T47D (cell line): ENCODE measurements around the gene NPBWR2.

Experiments used
- DNase-seq, 2 experiments: peaks; one replicate each; pipeline versions ENCODE4 v3.0.0 to v3.0.0-alpha.2; 2011 to 2012; ENCODE audit warnings: low read depth in 1 of 2, low spot score in 1 of 2
- JUND ChIP-seq: IDR thresholded peaks from 2 replicates; pipeline ENCODE4 v1.6.1; 2012; ENCODE audit warnings: low read depth
- in situ Hi-C: cut with HindIII; loops from 2 replicates; pipeline ENCODE4 v1.10.0; 2016; ENCODE audit warnings: low sequenced_read_pairs, low pct_unique_long_range_greater_than_20kb

Gene NPBWR2

DNA sequence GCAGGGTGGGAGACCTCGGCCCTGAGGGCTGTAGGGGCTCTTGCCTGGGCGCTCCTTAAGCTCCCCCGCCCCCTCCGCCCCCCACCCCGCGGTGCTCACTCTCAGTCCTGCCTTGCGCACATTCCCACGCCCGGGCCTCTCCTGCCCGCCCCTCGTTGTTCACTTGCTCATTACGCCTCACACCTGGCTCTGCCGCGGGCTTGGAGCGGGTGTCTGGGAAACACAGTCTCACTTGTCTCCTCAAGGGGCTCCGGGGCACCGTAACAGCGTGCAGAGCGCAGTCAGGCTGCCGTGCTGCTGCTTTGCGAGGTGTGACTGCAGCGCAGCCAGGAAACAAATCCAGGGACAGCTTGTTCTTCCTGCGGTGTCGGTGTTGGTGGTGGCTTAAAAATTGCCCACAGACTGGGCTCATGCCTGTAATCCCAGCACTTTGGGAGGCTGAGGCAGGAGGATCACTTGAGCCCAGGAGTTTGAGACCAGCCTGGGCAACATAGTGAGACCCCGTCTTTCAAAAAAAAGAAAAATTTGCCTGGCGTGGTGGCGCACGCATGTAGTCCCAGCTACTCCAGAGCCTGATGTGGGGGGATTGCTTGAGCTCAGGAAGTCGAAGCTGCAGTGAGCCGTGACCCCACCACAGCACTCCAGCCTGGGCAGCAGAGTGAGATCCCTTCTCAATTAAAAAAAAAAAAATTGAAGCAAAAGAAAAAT, 4.6 kb downstream of the NPBWR2 start:
- no peak for TF ChIP-seq JUND
- no peak for DNase-seq
- in situ Hi-C loops, result no loop called here

DNA sequence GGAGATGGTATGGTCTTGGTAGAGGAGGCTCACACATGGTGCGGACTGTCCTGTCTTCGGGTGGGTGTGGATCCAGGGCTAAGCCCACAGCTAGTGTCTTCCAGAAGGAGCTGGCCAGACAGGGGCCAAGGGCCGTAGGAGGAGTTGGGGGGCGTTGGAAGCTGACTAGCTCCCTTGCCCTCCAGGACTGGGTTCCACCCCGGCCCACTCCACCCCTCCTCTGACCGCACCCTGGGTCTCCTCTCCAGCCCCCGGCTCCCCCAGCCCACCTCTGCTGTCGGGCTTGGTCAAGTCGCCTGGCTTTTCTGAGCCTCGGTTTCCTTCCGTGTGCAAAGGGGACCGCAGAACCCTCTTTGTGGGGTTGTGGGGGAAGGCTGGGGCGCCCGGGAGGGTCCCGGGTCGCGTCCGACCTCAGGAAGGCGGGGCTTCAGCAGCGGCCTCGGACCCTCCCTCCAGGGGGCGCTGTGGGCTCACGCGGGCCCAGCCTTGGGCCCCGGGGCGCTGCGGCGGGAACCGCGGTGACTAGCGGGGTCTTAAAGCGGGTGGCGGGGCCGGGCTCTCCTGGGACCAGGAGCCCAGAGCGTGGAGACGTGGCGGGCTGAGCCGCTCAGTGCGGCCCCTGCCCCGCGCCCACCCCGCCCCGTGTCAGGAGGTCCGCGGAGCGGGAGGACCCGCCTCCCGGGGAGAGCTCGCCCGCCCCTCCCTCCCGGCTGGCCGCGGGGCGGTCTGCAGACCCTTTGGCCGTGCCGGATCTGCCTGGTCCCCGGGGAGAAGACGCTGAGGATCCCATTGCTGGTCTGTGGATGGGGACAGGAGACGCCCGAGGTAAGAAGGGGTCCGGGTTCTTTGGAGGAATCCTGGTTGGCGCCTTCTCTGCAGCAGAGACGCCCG, 5.4 kb downstream of the NPBWR2 start:
- no peak for TF ChIP-seq JUND
- no peak for DNase-seq
- in situ Hi-C loops, result no loop called here

DNA sequence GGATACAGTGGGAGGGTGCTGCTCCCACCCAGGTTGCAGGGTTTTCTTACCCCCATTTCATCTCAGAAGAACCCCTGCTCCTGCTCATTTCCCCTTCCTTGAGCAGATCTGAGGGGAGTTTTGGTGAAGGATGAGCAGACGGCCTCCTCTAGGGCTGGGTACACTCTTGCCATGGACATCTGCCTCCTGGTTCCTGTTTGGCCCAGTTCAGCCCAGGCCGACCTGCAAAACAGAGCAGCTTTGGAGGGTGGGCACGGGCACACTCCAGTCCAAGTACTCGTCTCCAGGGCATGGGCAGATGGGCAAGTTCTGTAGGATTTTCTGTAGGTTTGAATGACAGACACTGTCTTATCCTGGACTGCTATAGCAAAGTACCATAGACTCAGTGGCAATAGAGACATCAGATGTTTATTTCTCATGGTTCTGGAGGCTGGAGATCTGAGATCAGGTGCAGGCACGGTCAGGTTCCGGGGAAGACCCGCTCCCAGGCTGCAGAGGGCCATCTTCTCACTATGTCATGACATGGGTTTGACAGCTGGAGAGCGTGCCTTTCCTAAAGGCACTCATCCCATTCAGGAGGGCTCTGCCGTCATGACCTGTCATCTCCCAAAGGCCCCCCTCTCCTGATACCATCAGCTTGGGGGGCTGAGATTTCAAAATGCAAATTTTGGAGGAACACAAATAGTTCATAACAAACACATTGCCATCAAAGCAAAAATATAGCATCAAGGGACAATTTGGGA, 6.2 kb downstream of the NPBWR2 start:
- DNase-seq, result no peak
- in situ Hi-C loops, result no loop called here
- TF ChIP-seq JUND, result no peak

DNA sequence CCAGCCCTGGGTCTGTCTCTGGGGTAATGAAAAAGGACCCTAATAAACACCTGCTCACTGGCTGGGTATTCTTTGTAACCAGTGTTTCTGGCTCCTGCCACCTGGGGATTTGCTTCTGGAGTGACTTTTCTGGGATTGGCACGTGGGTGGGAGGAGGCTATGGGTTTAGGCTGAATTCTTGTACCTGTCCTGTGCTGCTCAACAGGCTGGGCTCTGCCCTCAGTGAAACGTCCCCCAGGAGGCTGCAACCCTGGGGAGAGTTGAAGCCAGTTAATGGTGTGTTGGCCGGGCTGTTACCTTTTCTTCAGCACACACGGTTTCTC, 6.8 kb downstream of the NPBWR2 start:
- DNase-seq, result no peak
- no peak for TF ChIP-seq JUND
- in situ Hi-C loops, result no loop called here

DNA sequence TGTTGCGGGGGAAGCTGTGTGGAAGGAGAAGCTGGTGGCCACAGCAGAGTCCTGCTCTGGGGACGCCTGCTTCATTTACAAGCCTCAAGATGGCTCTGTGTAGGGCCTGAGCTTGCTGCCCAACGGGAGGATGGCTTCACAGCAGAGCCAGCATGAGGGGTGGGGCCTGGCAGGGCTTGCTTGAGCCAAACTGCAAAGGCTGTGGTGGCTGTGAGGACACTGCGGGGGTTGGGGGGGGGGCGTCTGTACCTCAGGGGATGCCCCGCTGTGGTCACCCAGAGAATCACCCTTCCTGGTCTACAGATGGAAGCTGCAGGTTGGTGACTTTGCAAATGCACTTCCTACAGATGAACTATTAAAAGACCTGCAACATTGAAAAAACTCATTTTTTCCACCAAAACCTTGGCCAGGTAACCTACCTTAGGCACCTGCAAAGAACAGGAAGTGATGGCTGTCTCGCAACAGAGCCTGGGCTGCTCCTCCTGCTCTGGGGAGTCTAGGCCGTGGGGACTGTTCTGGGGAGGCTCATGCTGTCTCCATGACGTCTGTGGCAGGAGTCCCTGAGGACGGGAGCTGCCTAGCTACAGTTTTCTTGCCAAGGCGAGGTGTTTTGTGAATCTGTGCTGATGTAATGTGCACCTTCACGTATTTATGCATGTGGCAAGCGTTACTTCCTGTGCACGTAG, 7.3 kb downstream of the NPBWR2 start:
- in situ Hi-C loops, result no loop called here
- no peak for TF ChIP-seq JUND
- no peak for DNase-seq

DNA sequence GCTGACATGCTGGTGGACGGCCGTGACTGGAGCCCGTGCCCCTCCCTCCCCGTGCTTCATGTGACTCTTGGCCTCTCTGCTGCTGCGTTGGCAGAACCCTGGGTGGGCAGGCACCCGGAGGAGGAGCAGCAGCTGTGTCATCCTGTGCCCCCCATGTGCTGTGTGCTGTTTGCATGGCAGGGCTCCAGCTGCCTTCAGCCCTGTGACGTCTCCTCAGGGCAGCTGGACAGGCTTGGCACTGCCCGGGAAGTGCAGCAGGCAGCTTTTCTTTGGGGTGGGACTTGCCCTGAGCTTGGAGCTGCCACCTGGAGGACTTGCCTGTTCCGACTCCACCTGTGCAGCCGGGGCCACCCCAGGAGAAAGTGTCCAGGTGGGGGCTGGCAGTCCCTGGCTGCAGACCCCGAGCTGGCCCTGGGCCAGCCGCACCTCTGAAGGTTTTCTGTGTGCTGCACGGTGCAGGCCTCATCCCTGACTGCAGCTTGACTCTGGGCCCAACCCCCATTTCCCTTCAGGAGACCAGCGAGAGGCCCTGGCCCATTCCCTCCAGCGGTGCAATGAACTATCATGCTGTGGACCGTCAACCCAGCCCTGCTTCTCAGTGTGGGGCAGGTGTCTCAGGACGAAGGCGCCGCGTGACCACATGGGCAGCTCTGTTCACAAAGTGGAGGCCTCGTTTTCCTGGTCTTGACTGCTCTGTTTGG, 8.1 kb downstream of the NPBWR2 start:
- DNase-seq, result no peak
- no peak for TF ChIP-seq JUND
- in situ Hi-C loops, result no loop called here

DNA sequence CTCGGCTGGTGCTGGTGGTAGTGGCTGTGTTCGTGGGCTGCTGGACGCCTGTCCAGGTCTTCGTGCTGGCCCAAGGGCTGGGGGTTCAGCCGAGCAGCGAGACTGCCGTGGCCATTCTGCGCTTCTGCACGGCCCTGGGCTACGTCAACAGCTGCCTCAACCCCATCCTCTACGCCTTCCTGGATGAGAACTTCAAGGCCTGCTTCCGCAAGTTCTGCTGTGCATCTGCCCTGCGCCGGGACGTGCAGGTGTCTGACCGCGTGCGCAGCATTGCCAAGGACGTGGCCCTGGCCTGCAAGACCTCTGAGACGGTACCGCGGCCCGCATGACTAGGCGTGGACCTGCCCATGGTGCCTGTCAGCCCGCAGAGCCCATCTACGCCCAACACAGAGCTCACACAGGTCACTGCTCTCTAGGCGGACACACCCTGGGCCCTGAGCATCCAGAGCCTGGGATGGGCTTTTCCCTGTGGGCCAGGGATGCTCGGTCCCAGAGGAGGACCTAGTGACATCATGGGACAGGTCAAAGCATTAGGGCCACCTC, 8.8 kb downstream of the NPBWR2 start:
- no peak for DNase-seq
- in situ Hi-C loops, result no loop called here
- no peak for TF ChIP-seq JUND

DNA sequence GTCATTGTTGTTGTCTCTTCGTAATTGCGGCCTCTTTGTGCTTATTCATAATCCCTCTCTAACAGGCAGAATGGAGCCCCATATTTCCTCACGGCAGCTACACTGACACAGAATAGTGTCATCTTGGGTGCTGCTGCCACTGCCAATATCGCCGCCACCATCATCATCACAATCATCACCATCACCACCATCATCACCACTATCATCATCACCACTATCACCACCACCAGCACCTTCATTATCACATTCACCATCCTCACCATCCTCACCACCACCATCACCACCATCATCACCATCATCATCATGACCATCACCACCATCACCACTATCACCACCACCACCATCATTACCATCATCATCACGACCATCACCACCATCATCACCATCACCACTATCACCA, 10.8 kb downstream of the NPBWR2 start:
- no peak for TF ChIP-seq JUND
- in situ Hi-C loops, result no loop called here
- DNase-seq, result no peak

DNA sequence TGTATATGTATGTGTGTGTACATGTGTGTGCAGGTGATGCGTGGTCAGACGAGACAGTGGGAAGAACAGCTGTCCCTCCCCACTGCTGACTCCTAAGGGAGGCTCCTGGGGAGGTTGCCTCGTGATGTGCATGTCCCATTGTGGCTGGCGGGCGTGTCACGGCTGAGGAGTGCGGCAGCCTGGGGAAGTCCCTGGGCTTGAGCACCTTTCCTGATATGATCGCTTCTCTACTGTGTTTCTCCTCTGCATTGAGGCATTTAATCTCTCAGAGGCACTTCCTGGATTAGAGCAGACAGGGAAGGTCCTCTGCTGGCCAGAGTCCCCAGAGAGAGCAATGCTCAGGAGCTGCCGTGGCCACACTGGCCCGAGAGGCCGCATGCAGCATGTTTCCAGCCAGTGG, 11.4 kb downstream of the NPBWR2 start:
- no peak for DNase-seq
- in situ Hi-C loops, result no loop called here
- TF ChIP-seq JUND, result no peak

DNA sequence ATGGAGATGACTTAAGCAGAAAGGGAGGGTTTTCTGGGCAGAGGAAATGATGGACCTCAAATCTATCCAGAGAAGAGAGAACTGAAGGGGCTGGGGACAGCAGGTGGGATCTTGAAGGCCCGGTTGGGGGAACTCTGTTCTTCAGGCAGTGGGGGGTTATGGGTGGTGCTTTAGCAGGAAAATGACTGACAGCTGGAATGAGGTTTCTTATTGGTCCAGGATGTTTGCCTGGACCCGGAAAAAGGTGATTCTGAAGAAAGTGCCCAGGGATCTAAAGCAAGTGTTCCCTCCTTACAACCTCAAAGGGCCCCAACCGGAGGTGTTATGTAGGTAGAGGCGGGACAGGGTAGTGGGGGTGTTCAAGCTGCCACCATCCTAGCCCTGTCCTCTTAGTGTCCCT, 11.9 kb downstream of the NPBWR2 start:
- in situ Hi-C loops, result no loop called here

DNA sequence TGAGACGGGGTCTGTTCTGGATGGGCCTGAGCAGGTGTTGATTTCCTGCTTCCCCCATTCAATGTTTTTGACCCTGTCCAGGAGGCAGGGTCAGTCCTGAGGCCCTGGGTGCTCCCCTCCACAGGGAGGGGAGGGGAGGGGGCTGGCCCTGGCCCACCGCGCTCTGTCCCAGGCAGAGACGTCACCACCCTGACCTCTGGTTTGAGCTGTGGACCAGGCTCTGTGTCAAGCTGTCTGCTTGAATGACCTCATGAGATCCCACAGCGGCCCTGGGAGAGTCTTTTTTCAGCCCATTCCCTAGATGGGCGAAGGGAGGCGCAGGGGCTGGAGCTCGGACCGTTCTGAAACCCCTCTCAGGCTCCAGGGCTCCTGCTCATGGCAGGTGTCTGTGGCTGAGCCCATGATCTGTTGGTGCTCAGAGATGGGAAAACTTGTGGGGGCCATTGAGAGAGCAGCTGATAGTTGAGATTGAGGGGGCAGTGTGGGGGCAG, 14.3 kb downstream of the NPBWR2 start:
- in situ Hi-C loops, result no loop called here
- no peak for TF ChIP-seq JUND

More for the DNA sequence above, 11.9 kb downstream of the NPBWR2 start:
- no peak for DNase-seq
- no peak for TF ChIP-seq JUND

More for the DNA sequence above, 14.3 kb downstream of the NPBWR2 start:
- DNase-seq, result no peak
